ENCODE results near the gene HES7. TPM values are rescaled to one million over a fixed set of nuclear protein-coding genes. Genes with fewer than 3 reads are reported as not detected.

HES7 gene
- total and polyA plus RNA-seq, 9 of the 15 experiments (the other 6 are each of a cell fraction or from before 2014, with no cell fraction given) = 0.03 to 1.7 (median 0.14) TPM; not detected in 1

DNA sequence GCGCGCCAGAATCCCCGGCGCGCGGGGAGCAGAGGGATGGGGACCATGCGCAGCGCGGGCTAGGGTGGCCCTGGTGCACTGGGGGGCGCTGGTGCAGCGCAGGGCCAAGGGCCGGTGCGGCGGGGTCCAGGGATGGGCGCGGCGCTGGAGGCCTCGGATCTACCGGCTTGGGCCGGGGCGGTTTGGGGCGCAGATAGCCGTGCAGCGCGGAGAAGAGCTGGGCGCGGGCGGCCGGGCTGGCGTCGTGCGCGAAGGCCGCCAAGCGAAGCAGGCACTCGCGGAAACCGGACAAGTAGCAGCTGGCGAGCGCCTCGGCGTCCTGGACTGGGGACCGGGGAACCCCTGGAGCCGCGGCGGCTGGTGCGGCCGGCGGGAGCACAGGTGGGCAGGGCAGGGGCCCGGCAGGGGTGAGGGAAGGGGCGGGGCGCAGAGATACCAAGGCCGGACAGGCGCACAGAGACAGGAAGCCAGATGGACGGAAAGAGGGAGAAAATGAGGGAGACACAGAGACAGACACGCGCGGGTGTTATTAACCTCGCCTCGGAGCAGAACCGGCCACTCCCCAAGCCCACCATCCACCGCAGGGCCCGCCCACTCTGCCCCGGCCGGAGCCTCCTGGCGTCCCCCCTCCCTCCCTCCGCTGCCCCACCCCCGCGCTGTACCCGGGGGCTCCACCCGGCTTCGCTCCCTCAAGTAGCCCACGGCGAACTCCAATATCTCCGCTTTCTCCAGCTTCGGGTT is 2.1 kb downstream of the HES7 start (continued):
- no peak for TF ChIP-seq SRSF1 (IDR thresholded peaks at IDR 0.05; ENCODE audit: low read depth, low read length)
- TF ChIP-seq GABPB2 (CRISPR knock-in tag; conservative IDR thresholded peaks at IDR 0.05) = no peak
- no peak for TF ChIP-seq EP400 (IDR thresholded peaks at IDR 0.05)
- no peak for TF ChIP-seq MYNN (IDR thresholded peaks at IDR 0.05)
- TF ChIP-seq MYNN (CRISPR knock-in tag; IDR thresholded peaks at IDR 0.05) = no peak
- peak; percentile 74 to 80 for TF ChIP-seq NRF1 (conservative IDR thresholded peaks at IDR 0.05 in 1 of 2, IDR thresholded peaks at IDR 0.05 in 1 of 2)
- TF ChIP-seq, protein P1, sequence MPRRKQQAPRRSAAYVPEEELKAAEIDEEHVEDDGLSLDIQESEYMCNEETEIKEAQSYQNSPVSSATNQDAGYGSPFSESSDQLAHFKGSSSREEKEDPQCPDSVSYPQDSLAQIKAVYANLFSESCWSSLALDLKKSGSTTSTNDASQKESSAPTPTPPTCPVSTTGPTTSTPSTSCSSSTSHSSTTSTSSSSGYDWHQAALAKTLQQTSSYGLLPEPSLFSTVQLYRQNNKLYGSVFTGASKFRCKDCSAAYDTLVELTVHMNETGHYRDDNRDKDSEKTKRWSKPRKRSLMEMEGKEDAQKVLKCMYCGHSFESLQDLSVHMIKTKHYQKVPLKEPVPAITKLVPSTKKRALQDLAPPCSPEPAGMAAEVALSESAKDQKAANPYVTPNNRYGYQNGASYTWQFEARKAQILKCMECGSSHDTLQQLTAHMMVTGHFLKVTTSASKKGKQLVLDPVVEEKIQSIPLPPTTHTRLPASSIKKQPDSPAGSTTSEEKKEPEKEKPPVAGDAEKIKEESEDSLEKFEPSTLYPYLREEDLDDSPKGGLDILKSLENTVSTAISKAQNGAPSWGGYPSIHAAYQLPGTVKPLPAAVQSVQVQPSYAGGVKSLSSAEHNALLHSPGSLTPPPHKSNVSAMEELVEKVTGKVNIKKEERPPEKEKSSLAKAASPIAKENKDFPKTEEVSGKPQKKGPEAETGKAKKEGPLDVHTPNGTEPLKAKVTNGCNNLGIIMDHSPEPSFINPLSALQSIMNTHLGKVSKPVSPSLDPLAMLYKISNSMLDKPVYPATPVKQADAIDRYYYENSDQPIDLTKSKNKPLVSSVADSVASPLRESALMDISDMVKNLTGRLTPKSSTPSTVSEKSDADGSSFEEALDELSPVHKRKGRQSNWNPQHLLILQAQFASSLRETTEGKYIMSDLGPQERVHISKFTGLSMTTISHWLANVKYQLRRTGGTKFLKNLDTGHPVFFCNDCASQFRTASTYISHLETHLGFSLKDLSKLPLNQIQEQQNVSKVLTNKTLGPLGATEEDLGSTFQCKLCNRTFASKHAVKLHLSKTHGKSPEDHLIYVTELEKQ (CRISPR knock-in tag; IDR thresholded peaks at IDR 0.05) = no peak
- TF ChIP-seq ZNF696 (CRISPR knock-in tag; conservative IDR thresholded peaks at IDR 0.05) = no peak
- no peak for TF ChIP-seq TCF3 (CRISPR knock-in tag; IDR thresholded peaks at IDR 0.05)
- TF ChIP-seq ZNF695 (CRISPR knock-in tag; IDR thresholded peaks at IDR 0.05) = no peak
- TF ChIP-seq, protein P2, sequence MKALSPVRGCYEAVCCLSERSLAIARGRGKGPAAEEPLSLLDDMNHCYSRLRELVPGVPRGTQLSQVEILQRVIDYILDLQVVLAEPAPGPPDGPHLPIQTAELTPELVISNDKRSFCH (CRISPR knock-in tag; IDR thresholded peaks at IDR 0.05) = no peak
- TF ChIP-seq, protein P2 (tag; IDR thresholded peaks at IDR 0.05) = no peak
- TF ChIP-seq ZNF282 (CRISPR knock-in tag; IDR thresholded peaks at IDR 0.05) = no peak
- no peak for TF ChIP-seq POLR2B (IDR thresholded peaks at IDR 0.05; ENCODE audit: low read depth, partially characterized antibody)
- TF ChIP-seq NR2C1 (IDR thresholded peaks at IDR 0.05) = no peak
- no peak for TF ChIP-seq NR2C1 (tag; IDR thresholded peaks at IDR 0.05)
- TF ChIP-seq MAFK (IDR thresholded peaks at IDR 0.05; ENCODE audit: low read length) = no peak
- TF ChIP-seq ZC3H4 (CRISPR knock-in tag; IDR thresholded peaks at IDR 0.05; ENCODE audit: borderline replicate concordance) = no peak
- no peak for TF ChIP-seq HNRNPH1 (optimal IDR thresholded peaks at IDR 0.05; ENCODE audit: low read depth, low read length)
- no peak for TF ChIP-seq CAMTA2 (CRISPR knock-in tag; conservative IDR thresholded peaks at IDR 0.05)
- TF ChIP-seq TRIM24 (IDR thresholded peaks at IDR 0.05) = no peak
- TF ChIP-seq, protein P3, sequence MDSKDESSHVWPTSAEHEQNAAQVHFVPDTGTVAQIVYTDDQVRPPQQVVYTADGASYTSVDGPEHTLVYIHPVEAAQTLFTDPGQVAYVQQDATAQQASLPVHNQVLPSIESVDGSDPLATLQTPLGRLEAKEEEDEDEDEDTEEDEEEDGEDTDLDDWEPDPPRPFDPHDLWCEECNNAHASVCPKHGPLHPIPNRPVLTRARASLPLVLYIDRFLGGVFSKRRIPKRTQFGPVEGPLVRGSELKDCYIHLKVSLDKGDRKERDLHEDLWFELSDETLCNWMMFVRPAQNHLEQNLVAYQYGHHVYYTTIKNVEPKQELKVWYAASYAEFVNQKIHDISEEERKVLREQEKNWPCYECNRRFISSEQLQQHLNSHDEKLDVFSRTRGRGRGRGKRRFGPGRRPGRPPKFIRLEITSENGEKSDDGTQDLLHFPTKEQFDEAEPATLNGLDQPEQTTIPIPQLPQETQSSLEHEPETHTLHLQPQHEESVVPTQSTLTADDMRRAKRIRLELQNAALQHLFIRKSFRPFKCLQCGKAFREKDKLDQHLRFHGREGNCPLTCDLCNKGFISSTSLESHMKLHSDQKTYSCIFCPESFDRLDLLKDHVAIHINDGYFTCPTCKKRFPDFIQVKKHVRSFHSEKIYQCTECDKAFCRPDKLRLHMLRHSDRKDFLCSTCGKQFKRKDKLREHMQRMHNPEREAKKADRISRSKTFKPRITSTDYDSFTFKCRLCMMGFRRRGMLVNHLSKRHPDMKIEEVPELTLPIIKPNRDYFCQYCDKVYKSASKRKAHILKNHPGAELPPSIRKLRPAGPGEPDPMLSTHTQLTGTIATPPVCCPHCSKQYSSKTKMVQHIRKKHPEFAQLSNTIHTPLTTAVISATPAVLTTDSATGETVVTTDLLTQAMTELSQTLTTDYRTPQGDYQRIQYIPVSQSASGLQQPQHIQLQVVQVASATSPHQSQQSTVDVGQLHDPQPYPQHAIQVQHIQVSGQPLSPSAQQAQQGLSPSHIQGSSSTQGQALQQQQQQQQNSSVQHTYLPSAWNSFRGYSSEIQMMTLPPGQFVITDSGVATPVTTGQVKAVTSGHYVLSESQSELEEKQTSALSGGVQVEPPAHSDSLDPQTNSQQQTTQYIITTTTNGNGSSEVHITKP (IDR thresholded peaks at IDR 0.05; ENCODE audit: partially characterized antibody) = peak; percentile 58
- TF ChIP-seq FOXA1 (IDR thresholded peaks at IDR 0.05; ENCODE audit: borderline replicate concordance) = no peak
- no peak for TF ChIP-seq HMGN3 (IDR thresholded peaks at IDR 0.05; ENCODE audit: borderline replicate concordance, extremely low read depth, insufficient read length, low read depth, low read length)

Measured in K562 (cell line).